Subcutaneous abdominal adipose tissue (tissue), 5 donors: Measurements from ENCODE around the gene RABEP2.

Source experiments
- H3K27ac ChIP-seq: one replicate; pipeline ENCODE4 v1.7.0; 2013; ENCODE audit warnings: low read depth, mild to moderate bottlenecking, inconsistent platforms, low read length, moderate library complexity
- H3K27me3 ChIP-seq, 5 donors: one replicate each; pipeline ENCODE4 v1.7.0; 2013; ENCODE audit warnings: low read length in 5 of 5, inconsistent platforms in 1 of 5; ENCODE audit not compliant: control insufficient read depth in 5 of 5, insufficient read depth in 4 of 5
- H3K36me3 ChIP-seq, 5 donors: one replicate each; pipeline ENCODE4 v1.7.0; 2013; ENCODE audit warnings: low read length in 5 of 5; ENCODE audit not compliant: control insufficient read depth in 5 of 5, insufficient read depth in 5 of 5
- H3K4me1 ChIP-seq, 5 donors: one replicate each; pipeline ENCODE4 v1.7.0; 2013; ENCODE audit warnings: low read length in 5 of 5, mild to moderate bottlenecking in 3 of 5, moderate library complexity in 1 of 5; ENCODE audit not compliant: control insufficient read depth in 5 of 5, insufficient read depth in 5 of 5
- H3K4me3 ChIP-seq, 5 donors: one replicate each; pipeline ENCODE4 v1.7.0; 2013; ENCODE audit warnings: low read length in 5 of 5, low read depth in 1 of 5
- H3K9ac ChIP-seq, 5 donors: one replicate each; pipeline ENCODE4 v1.7.0; 2013; ENCODE audit warnings: low read length in 5 of 5, mild to moderate bottlenecking in 4 of 5, moderate library complexity in 3 of 5
- H3K9me3 ChIP-seq, 5 donors: one replicate each; pipeline ENCODE4 v1.7.0; 2013; ENCODE audit warnings: low read length in 5 of 5; ENCODE audit not compliant: control insufficient read depth in 5 of 5
- donor health status: healthy.
- donor health status: healthy.
- donor health status: healthy.
- donor health status: healthy.
- donor health status: healthy.

RABEP2 gene

GRCh38 chr16:28905229-28905754 is 19.7 kb downstream of the RABEP2 start:
- H3K27ac ChIP-seq, result no peak overlapping the region
- no peaks in the 10 kb centered on the region for H3K27me3 ChIP-seq
- H3K9me3 ChIP-seq, result no peaks in the 10 kb centered on the region
- H3K9ac ChIP-seq, result no peak overlapping the region
- H3K4me1 ChIP-seq, result no peaks in the 10 kb centered on the region
- peaks cover 0 to 30% (median 22%) of the 10 kb centered on the region in 5 donors for H3K36me3 ChIP-seq
- no peak overlapping the region for H3K4me3 ChIP-seq

GRCh38 chr16:28904828-28905227 is 20.2 kb downstream of the RABEP2 start:
- no peak overlapping the region for H3K27ac ChIP-seq
- H3K9me3 ChIP-seq, result no peaks in the 10 kb centered on the region
- no peak overlapping the region for H3K4me3 ChIP-seq
- H3K9ac ChIP-seq, result no peak overlapping the region
- H3K27me3 ChIP-seq, result no peaks in the 10 kb centered on the region
- no peaks in the 10 kb centered on the region for H3K4me1 ChIP-seq
- peaks cover 0 to 29% (median 22%) of the 10 kb centered on the region in 5 donors for H3K36me3 ChIP-seq

- no peaks in the 10 kb centered on the region for H3K4me1 ChIP-seq
- H3K9ac ChIP-seq, result no peak overlapping the region
- no peak overlapping the region for H3K27ac ChIP-seq
- H3K4me3 ChIP-seq, result no peak overlapping the region
- H3K27me3 ChIP-seq, result no peaks in the 10 kb centered on the region
- peaks cover 0 to 29% (median 22%) of the 10 kb centered on the region in 5 donors for H3K36me3 ChIP-seq
- no peaks in the 10 kb centered on the region for H3K9me3 ChIP-seq
Measured at GRCh38 chr16:28904363-28904762, 20.7 kb downstream of the RABEP2 start.

DNA sequence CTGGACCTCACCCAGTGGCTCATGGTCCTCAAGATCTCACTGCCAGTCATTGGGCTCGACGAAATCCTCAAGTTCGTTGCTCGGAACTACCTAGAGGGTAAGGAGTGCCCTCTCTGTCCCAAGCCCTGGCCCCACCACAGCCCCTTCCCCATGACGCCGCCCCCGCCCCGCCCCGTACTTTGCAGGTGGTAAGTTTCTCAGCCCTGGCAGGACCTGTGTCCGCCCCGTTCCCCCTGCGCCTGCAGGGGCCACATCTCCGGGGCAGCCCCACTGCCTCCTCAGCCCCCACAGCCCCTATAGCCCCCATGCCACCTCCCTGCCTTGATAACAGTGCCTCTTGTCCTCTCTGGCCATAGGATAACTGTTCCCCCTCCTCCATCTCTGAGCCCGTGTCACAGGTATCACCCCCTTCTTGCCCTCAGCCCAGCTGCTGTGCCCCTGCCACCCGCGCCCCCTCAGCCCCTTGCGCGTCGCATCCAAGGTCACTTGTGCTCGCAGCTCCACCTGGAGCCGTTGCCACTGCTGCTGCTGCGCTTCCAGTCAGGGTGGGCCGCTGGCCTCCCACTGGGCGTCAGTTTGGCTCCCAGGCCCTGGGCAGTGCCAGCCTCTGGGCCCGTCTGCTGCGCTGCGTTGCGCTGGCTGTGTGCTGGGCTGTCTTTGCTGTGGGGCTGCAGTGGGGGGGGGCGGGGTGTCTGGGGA is 21.5 kb downstream of the RABEP2 start:
- H3K36me3 ChIP-seq, result peaks cover 0 to 26% (median 20%) of the 10 kb centered on the region in 5 donors
- no peaks in the 10 kb centered on the region for H3K27me3 ChIP-seq
- H3K9me3 ChIP-seq, result no peaks in the 10 kb centered on the region
- H3K4me1 ChIP-seq, result no peaks in the 10 kb centered on the region
- H3K4me3 ChIP-seq, result no peak overlapping the region
- no peak overlapping the region for H3K9ac ChIP-seq
- H3K27ac ChIP-seq, result no peak overlapping the region

- Histone ChIP-seq H3K27me3 (no peaks in the 10 kb centered on the region), H3K36me3 (peaks cover 0 to 21% (median 14%) of the 10 kb centered on the region in 5 donors), H3K4me3 (no peak overlapping the region), H3K27ac (no peak overlapping the region), H3K4me1 (no peaks in the 10 kb centered on the region), H3K9ac (no peak overlapping the region), H3K9me3 (no peaks in the 10 kb centered on the region)
Measured at GRCh38 chr16:28902909-28903308, 22.1 kb downstream of the RABEP2 start.

- no peaks in the 10 kb centered on the region for H3K4me1 ChIP-seq
- no peaks in the 10 kb centered on the region for H3K27me3 ChIP-seq
- no peak overlapping the region for H3K9ac ChIP-seq
- H3K9me3 ChIP-seq, result no peaks in the 10 kb centered on the region
- H3K27ac ChIP-seq, result no peak overlapping the region
- H3K4me3 ChIP-seq, result no peak overlapping the region
- peaks cover 0 to 21% (median 14%) of the 10 kb centered on the region in 5 donors for H3K36me3 ChIP-seq
Measured at GRCh38 chr16:28901862-28902261, 23.2 kb downstream of the RABEP2 start.

GRCh38 chr16:28900601-28901000 is 24.4 kb downstream of the RABEP2 start:
- peaks cover 0 to 14% (median 8%) of the 10 kb centered on the region in 5 donors for H3K36me3 ChIP-seq
- no peak overlapping the region for H3K9ac ChIP-seq
- H3K4me1 ChIP-seq, result no peaks in the 10 kb centered on the region

DNA sequence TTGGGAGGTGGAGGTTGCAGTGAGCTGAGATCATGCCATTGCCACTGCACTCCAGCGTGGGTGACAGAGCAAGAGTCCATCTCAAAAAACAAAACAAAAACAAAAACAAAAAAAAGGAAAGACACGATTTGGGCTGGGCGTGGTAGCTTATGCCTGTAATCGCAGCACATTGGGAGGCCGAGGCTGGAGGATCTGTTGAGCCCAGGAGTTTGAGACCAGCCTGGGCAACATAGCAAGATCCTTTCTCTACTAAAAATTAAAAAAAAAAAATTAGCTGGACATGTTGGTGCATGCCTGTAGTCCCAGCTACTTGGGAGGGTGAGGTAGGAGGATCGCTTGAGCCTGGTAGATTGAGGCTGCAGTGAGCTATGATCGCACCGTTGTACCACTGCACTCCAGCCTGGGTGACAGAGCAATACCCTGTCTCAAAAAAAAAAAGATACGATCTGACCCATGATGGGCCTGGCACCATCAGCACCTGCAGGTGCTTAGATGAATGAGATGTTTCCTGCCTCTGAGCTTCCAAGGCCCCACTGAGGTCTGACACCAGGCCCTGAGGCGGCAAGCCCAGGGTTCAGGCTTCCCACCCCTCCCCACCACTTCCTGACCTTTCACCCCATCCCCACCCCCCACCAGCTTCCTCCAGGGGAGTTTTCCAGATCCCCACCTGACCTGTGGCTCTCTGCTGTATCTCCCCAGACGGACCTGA is 25.0 kb downstream of the RABEP2 start:
- Histone ChIP-seq H3K36me3 (peaks cover 0 to 10% (median 5%) of the 10 kb centered on the region in 5 donors), H3K9ac (no peak overlapping the region), H3K9me3 (no peaks in the 10 kb centered on the region), H3K4me1 (no peaks in the 10 kb centered on the region), H3K4me3 (no peak overlapping the region), H3K27ac (no peak overlapping the region), H3K27me3 (no peaks in the 10 kb centered on the region)

More at GRCh38 chr16:28900601-28901000, 24.4 kb downstream of the RABEP2 start:
- Histone ChIP-seq H3K27me3 (no peaks in the 10 kb centered on the region), H3K9me3 (no peaks in the 10 kb centered on the region), H3K4me3 (no peak overlapping the region), H3K27ac (no peak overlapping the region)

GRCh38 chr16:28898942-28899341 is 26.1 kb downstream of the RABEP2 start:
- no peaks in the 10 kb centered on the region for H3K36me3 ChIP-seq
- no peak overlapping the region for H3K27ac ChIP-seq
- no peak overlapping the region for H3K9ac ChIP-seq

DNA sequence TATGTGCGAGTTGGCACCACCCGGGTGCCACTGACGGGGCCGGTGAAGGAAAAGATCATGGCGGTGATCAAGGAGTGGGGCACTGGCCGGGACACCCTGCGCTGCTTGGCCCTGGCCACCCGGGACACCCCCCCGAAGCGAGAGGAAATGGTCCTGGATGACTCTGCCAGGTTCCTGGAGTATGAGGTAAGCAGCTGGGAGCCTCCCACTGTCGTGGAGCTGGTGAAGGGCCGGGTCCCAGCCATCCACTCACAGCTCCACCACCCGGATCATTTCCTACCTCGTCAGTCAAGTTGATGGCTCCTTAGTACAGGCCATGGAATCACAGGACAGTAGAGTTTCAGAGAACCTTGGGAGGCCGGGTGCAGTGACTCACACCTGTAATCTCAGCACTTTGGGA is 26.8 kb downstream of the RABEP2 start:
- no peaks in the 10 kb centered on the region for H3K4me1 ChIP-seq
- no peaks in the 10 kb centered on the region for H3K9me3 ChIP-seq
- no peak overlapping the region for H3K4me3 ChIP-seq
- H3K9ac ChIP-seq, result no peak overlapping the region
- H3K27ac ChIP-seq, result no peak overlapping the region
- no peaks in the 10 kb centered on the region for H3K27me3 ChIP-seq
- H3K36me3 ChIP-seq, result no peaks in the 10 kb centered on the region

More at GRCh38 chr16:28898942-28899341, 26.1 kb downstream of the RABEP2 start:
- H3K27me3 ChIP-seq, result no peaks in the 10 kb centered on the region
- no peak overlapping the region for H3K4me3 ChIP-seq
- no peaks in the 10 kb centered on the region for H3K4me1 ChIP-seq
- H3K9me3 ChIP-seq, result no peaks in the 10 kb centered on the region
